Stimulated activated CD4-positive, alpha-beta T cell treated with anti-CD3 and anti-CD28 coated beads, TNF-alpha, amount 100 ng/mL, for 24 hours (primary cell): ENCODE results near the gene HMCN2.
"Not testable (repeated sequence)": the region's sequence is repeated elsewhere in the genome, so short reads cannot be mapped to it uniquely, and the experiment has no call there.

Source experiments
- DNase-seq, 3 experiments: peaks; one replicate each; pipeline ENCODE4 v3.0.0-alpha.2; 2020; ENCODE audit warnings: low read depth in 3 of 3

The HMCN2 gene

GRCh38 chr9:130262771-130263170, 2.8 kb upstream of the HMCN2 start:
- DNase-seq, result no peak

DNA sequence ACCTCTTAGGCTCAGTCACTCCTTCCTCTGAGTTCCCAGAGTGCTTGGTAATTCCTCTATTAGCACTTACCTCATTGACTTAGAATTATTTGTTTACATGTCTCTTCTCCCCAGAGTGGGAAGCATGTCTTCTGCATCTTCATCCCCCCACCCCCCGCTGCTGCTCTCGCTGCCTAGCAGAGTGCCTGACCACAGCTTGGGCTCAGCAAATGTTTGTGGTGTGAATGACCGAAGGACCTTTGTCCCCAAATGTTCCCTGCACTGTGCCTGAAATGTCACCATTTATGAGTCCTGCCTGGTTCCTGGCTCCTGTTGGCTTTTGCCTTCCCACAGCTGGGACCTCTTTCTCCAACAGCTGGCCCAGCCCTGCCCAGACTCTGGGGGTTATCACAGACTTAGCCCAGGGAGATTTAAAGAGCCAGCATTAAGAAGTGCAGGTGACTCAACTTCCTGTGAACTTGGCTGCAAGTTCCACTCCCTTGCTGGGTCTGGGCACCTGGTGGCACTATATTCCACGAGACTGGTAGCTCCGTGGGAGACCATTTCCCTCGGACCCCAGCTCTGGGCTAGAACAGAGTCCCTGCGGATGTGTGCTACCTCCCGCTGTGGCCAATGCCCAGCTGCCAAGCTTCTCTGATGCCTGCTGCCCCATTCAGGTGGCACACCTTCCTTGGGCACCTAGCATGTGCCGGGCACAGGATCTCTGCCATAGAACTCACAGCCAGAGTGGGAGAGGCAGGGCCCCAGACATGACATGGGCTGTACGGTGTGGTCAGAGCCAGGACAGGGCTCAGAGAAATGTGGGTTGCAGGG, 1.8 kb upstream of the HMCN2 start:
- no peak for DNase-seq

DNA sequence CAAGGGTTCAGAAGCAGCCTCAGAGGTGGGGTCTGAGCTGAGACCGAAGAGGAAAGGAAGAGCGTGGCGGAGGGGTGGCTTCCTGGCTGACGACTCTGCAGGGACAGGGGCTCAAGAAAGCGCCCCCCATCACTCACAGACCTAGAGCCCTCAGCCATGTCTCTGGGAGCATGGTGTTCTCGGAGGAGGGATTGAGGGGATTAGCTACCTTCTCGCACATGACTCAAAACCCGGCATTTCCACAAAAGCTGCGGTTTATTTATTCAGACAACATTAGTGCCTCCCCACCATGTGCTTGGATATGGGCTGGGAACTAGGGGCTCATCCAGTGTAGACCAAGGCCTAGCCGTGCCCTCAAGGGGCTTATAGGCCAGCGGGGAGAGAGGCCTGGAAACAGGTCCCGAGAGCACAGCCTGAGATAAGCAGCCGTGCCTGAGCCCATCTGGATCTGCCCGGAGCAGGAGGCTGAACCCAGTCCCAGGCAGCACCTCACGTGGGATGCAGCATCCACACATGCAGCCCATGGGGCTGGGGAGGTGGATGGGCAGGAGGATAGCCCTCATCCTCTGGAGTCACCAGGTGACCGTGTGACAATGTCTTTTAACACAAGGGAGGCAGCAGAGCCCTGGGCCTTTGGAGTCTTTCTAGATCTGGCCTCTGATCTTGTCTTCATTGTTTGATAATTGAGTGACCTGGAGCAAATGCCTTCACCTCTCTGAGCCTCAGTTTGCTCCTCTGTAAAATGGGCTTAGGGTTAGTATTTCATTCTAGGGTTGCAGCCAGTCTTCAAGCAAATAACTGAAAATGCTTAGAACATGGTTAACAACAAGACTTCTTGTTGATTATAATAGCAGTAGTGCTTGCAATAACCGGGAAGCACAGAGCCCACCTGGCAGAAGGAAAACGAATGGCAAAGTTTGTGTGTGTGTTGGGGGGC, 878 bp upstream of the HMCN2 start:
- DNase-seq, result no peak

GRCh38 chr9:130266236-130267098, 907 bp downstream of the HMCN2 start:
- no peak for DNase-seq

- no peak for DNase-seq
Observed at GRCh38 chr9:130267930-130268329, 2.4 kb downstream of the HMCN2 start.

DNA sequence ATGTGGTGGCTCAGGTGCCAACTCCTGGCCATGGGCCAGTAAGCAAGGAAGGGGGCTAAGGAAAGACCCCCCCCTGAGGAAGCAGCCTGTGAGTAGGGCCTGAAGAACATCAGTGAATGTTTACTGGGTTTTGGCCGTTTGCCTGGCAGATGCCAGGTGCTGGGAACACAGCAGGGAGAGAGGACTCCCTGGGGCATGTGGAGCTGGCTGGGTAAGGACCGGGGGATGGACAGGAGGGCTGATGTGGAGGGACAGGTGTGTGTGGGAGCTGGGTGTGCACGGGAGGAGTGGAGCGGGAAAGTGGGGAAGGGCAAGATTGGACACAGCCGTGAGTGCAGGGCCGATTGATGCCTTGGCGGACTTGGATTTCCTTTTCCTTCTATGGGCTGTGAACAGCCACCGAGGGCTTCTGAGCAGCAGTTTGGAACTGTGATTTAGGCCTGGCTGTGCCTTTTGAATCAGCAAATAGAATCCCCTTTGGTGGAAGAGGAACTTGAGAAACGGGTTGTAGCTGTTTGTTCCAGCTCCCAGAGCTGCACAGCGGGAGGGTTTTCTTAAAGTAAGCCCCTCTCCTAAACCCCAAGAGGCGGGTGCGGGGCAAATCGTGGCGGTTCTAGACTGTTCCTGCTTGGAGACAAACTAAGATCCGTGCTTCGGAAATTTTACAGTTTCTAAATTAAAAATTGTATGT, 3.1 kb downstream of the HMCN2 start:
- DNase-seq, result no peak

- DNase-seq, result no peak
Observed at GRCh38 chr9:130271473-130271872, 5.9 kb downstream of the HMCN2 start.

DNA sequence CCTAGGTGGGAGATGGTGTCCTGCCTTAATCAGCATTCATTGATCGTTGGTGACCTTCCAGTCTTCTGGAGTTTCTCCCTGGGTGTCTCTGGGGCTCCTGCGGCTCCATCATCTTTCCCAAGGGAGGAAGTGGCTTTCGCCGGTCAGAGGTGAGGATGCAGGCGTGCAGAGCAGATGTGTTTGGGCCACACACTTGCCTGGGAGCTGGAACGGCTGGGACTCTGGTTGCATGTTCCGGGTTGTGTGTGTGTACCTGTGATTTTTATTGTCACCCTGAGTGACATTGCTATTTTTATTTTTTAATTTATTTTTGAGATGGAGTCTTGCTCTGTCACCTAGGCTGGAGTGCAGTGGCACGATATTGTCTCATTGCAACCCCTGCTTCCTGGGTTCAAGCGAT, 9.6 kb downstream of the HMCN2 start:
- DNase-seq, result no peak

- DNase-seq, result no peak
Observed at GRCh38 chr9:130276121-130276520, 10.6 kb downstream of the HMCN2 start.

GRCh38 chr9:130276955-130277354, 11.4 kb downstream of the HMCN2 start:
- no peak for DNase-seq

- DNase-seq, result not testable (repeated sequence)
Observed at GRCh38 chr9:130277525-130277924, 12.0 kb downstream of the HMCN2 start.

DNA sequence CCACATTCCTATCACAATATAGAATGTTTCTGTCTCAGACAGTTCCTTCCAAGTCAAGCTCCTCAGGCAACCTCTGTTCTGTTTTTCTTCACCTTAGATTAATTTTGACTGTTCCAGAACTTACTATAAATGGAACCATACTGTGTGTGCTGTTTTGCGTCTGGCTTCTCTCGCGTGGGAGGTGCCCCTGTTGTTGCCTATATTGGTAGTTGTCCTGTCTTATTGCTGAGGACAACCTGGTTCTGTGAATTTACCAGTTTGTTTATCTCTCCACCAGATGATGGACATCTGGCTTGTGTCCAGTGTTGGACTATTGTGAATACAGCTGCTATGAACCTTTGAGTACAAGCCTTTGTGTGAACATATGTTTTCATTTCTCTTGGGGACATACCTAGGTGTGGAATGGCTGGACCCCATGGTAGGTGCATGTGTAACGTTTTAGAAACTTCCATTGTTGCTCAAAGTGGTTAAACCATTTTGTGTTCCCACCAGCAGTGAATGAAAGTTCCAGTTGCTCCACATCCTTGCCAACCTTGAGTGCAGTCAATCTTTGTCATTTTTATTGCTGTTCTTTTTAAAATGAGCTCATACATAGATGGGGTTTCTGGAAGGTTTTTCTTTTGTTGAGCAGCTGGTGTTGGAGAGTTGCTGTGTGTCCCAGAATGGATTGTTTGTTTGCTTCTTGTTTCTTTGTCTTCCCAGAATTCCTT, 18.1 kb downstream of the HMCN2 start:
- no peak for DNase-seq

DNA sequence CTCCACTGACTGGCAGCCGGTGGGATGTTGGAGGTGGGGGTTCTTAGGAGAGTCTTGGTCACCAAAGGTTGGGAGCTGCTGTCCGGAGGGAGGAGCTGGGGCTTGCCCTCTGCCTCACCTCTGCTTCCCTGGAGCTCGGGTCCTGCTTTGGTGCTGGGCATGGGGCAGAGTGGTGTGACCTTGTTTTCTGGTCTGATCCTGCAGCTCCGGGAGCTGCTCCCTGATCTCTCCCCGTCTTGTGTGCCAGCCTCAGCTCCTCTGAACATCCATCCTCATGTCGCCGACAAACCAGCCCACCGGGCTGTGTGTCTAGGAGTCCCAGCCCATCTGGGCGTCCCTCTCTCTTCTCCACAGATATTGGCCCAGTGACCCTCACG, 18.7 kb downstream of the HMCN2 start:
- no peak for DNase-seq

GRCh38 chr9:130284690-130285089, 19.1 kb downstream of the HMCN2 start:
- no peak for DNase-seq

- DNase-seq, result no peak
Observed at GRCh38 chr9:130285271-130285670, 19.7 kb downstream of the HMCN2 start.

- DNase-seq, result no peak
Observed at GRCh38 chr9:130286072-130286770, 20.7 kb downstream of the HMCN2 start.

GRCh38 chr9:130286781-130287428, 21.3 kb downstream of the HMCN2 start:
- no peak for DNase-seq

- no peak for DNase-seq
Observed at GRCh38 chr9:130287736-130288135, 22.2 kb downstream of the HMCN2 start.

- no peak for DNase-seq
Observed at GRCh38 chr9:130288393-130288792, 22.8 kb downstream of the HMCN2 start.
